ENCODE data around the gene LRRC30. TPM values are rescaled to one million over a fixed set of nuclear protein-coding genes. Genes with fewer than 3 reads are reported as not detected.
"Not testable (repeated sequence)": the region's sequence is repeated elsewhere in the genome, so short reads cannot be mapped to it uniquely, and the experiment has no call there.

Gene LRRC30
- total RNA-seq, 1 donor from 2014 or later, result not detected

DNA sequence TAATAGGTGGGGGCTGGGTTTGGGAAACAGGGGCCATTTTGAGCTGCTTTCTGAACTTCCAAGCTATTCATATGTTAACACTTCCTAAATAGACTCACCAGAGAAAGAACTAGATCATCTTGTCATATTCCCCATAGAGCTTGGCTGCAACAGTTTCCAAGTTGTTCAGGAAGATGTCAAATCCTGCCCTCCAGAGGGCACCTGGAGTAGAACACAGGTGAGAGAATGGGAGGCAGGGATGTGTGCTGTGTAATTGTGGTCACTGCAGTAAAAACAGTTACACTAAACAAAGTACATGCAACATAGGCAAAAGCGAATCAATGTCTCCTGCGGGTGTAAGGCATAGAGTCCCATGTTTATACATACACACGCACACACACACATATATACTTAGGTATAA lies 34.5 kb upstream of the LRRC30 start:
- TF ChIP-seq, protein P1, sequence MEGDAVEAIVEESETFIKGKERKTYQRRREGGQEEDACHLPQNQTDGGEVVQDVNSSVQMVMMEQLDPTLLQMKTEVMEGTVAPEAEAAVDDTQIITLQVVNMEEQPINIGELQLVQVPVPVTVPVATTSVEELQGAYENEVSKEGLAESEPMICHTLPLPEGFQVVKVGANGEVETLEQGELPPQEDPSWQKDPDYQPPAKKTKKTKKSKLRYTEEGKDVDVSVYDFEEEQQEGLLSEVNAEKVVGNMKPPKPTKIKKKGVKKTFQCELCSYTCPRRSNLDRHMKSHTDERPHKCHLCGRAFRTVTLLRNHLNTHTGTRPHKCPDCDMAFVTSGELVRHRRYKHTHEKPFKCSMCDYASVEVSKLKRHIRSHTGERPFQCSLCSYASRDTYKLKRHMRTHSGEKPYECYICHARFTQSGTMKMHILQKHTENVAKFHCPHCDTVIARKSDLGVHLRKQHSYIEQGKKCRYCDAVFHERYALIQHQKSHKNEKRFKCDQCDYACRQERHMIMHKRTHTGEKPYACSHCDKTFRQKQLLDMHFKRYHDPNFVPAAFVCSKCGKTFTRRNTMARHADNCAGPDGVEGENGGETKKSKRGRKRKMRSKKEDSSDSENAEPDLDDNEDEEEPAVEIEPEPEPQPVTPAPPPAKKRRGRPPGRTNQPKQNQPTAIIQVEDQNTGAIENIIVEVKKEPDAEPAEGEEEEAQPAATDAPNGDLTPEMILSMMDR (IDR thresholded peaks at IDR 0.05), result no peak
- DNase-seq (ENCODE audit: low spot score in 2 of 2), result no peak

DNA sequence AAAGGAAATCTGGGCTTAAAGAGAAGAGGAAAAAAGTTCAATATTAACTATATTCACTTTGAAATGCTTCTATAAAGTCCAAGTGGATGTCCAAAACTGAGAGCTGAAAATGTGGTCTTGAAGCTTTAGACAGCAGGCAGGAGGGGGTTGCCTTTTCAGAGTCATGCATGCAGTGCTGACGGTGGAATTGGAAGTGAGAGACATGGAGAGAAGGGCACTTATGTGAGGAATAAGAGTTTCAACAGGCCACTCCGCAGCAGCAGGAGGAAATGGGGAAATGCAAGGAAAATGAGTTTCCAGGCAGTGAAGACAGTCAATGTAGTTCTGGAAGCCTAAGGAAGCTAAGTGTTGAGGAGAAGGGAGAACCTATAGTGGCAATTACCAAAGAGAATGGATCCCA lies 33.0 kb upstream of the LRRC30 start:
- no peaks in the 10 kb centered on the region for H3K36me3 ChIP-seq
- H3K27ac ChIP-seq, result no peak overlapping the region
- TF ChIP-seq, protein P1 (IDR thresholded peaks at IDR 0.05), result no peak
- H3K4me3 ChIP-seq, result no peak overlapping the region
- H3K27me3 ChIP-seq, result no peaks in the 10 kb centered on the region
- H3K9me3 ChIP-seq, result no peaks in the 10 kb centered on the region
- no peaks in the 10 kb centered on the region for H3K4me1 ChIP-seq
- intact Hi-C loops (cut with DNase I), result no loop called here
- DNase-seq (ENCODE audit: low spot score in 2 of 2), result no peak

More for the DNA sequence above, 34.5 kb upstream of the LRRC30 start:
- Histone ChIP-seq H3K4me1 (no peaks in the 10 kb centered on the region), H3K27ac (no peak overlapping the region), H3K27me3 (no peaks in the 10 kb centered on the region), H3K4me3 (no peak overlapping the region), H3K36me3 (no peaks in the 10 kb centered on the region), H3K9me3 (no peaks in the 10 kb centered on the region)
- intact Hi-C loops (cut with DNase I), result no loop called here

DNA sequence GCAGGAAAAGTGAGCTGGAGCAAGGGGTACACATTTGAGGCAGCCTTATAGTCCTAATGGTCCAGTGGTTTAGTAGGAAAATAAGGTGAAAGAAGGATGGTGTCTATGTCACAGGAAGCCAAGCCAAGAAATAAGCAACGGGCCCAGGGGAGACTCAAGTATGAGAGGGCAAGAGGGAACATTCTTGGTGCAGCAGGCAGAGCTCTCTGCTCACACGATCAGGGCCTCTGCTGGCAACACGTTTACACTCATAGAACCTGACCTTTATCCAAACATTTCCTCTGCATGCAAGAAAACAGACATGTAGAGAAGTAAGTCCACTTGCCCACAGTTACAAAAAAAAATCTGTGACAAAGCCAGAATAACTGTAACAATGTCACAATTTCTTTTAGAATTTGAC lies 32.6 kb upstream of the LRRC30 start:
- Histone ChIP-seq H3K27ac (no peak overlapping the region), H3K27me3 (no peaks in the 10 kb centered on the region), H3K9me3 (no peaks in the 10 kb centered on the region), H3K4me1 (no peaks in the 10 kb centered on the region), H3K36me3 (no peaks in the 10 kb centered on the region), H3K4me3 (no peak overlapping the region)
- TF ChIP-seq, protein P1 (IDR thresholded peaks at IDR 0.05), result no peak
- no peak for DNase-seq (ENCODE audit: low spot score in 2 of 2)
- intact Hi-C loops (cut with DNase I), result no loop called here

DNA sequence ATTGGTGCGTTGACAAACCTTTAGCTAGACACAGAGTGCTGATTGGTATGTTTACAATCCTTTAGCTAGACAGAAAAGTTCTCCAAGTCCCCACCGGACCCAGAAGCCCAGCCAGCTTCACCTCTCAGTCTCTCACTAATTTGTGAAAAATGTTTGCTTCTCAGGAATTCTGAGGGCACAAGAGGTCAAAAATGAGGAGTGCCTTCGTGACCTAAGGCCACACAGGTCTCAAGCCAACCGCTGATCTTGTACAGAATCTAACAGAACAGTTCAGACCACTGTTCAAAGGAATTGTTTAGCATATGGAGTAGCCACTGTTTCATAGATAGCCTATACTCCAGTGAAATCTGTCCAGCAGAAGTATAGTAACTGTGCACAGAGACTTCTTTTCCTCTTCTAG lies 29.8 kb upstream of the LRRC30 start:
- Histone ChIP-seq H3K27ac (no peak overlapping the region), H3K27me3 (no peaks in the 10 kb centered on the region), H3K36me3 (no peaks in the 10 kb centered on the region), H3K4me1 (peaks cover 0 to 2% of the 10 kb centered on the region in 2 donors), H3K4me3 (no peak overlapping the region), H3K9me3 (no peaks in the 10 kb centered on the region)
- DNase-seq (ENCODE audit: low spot score in 2 of 2), result no peak
- intact Hi-C loops (cut with DNase I), result no loop called here
- TF ChIP-seq, protein P1 (IDR thresholded peaks at IDR 0.05), result no peak

DNA sequence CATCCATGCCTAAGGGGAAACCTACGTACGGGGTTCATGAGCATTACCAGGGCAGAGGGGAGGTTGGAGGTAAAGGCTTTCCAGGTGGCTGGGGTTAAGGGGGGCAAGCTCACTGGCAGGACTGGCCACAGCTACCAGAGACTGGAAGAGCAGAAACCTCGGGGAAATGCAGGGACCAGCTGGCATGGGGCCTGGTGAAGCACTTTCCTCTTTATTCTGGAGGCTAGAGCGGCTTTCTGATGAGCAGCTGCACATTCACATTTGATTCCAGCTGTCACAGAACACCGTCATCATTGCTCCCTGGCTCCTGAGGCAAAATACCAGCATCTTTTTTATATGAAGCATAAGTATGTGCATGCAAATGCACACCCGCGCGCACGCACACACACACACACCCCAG lies 28.7 kb upstream of the LRRC30 start:
- Histone ChIP-seq H3K27me3 (no peaks in the 10 kb centered on the region), H3K9me3 (no peaks in the 10 kb centered on the region), H3K4me1 (peaks cover 0 to 4% of the 10 kb centered on the region in 2 donors), H3K27ac (no peak overlapping the region), H3K4me3 (no peak overlapping the region), H3K36me3 (no peaks in the 10 kb centered on the region)
- intact Hi-C loops (cut with DNase I), result no loop called here
- no peak for DNase-seq (ENCODE audit: low spot score in 2 of 2)
- TF ChIP-seq, protein P1 (IDR thresholded peaks at IDR 0.05), result no peak

DNA sequence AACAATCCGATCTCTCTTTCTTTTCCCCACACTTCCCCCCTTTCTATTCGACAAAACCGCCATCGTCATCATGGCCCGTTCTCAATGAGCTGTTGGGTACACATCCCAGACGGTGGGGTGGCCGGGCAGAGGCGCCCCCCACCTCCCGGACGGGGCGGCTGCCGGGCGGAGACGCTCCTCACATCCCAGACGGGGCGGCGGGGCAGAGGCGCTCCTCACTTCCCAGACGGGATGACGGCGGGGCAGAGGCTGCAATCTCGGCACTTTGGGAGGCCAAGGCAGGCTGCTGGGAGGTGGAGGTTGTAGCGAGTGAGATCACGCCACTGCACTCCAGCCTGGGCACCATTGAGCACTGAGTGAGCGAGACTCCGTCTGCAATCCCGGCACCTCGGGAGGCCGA lies 27.3 kb upstream of the LRRC30 start:
- DNase-seq (ENCODE audit: low spot score in 2 of 2); H3K27me3 ChIP-seq; H3K4me3 ChIP-seq; H3K27ac ChIP-seq; H3K4me1 ChIP-seq; H3K9me3 ChIP-seq; H3K36me3 ChIP-seq; intact Hi-C loops (cut with DNase I): not testable (repeated sequence)

Data from ascending aorta (tissue), 2 donors.